WTC11 (cell line): Measurements from ENCODE around the gene KRT35.

ENCODE experiments used
- CTCF ChIP-seq: fragments of 200-600 bp; IDR thresholded peaks from 2 replicates; pipeline ENCODE4 v1.8.0; 2022; ENCODE audit warnings: antibody characterized with exemption
- ESRRA ChIP-seq: sonication (generic); formaldehyde crosslinking; IDR thresholded peaks from 2 replicates; pipeline ENCODE4 v1.8.1; 2022; ENCODE audit warnings: mild to moderate bottlenecking, missing genetic modification reagents, borderline replicate concordance

DNA sequence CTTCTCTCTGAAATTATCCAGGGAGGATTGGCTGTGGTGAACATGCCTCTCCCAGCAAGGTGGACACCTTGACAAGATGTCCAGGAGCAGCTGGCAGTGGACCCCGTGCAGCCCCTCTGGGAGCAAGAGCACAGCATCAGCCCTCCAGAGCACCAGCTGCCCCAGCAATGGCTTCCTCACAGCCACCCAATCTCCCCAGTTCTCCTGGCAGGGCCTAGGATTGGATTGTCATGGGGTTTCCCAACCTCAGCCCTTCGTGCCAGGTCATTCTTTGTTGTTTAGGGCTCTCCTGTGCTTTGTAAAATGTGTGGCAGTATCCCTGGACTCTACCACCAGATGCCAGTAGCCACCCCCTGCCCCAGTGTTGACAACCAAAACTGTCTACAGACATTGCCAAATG is 10.5 kb upstream of the KRT35 start:
- TF ChIP-seq CTCF (no peak), ESRRA (CRISPR knock-in tag) (no peak)
